Measurements from ENCODE around the gene ARHGAP27.

The ARHGAP27 gene

DNA sequence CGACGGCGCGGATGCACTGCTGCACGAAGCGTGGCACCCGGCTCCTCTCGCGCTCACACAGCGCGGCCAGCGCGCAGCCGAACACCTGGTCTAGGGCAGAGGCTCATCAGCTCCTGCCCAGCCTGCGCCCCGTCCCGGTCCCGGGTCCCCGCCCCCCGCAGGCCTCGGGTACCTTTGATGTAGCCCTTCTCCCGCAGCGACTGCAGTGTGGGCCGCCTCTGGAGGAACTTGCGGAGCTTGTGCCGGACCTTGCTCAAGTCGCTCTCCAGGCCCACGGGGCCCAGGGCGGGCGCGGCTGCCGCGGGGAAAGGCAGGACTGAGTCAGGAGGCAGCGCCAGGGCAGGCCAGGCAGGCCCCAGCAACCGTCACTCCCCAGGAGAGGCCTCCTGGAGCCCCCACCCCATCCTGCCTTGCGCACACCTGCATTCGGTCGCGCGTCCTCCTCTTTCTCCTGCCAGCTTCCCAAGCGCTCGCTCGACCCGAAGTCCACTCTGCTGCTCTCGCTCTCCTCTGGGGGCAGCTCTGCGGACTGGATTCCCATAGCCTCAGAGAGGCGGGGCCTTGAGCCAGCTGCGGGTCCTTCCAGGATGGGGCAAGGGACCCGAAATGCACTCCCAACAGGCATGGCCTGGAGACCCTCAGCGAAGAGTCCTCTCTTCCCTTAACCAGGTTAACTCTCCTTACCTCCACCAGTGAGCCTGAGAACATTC, 36.0 kb downstream of the ARHGAP27 start:
- H3K4me3 ChIP-seq (replicated peaks in 1 of 2; ENCODE audit: low read depth in 2 of 2, low read length in 2 of 2): no peak overlapping the region
- TF ChIP-seq, protein P1, sequence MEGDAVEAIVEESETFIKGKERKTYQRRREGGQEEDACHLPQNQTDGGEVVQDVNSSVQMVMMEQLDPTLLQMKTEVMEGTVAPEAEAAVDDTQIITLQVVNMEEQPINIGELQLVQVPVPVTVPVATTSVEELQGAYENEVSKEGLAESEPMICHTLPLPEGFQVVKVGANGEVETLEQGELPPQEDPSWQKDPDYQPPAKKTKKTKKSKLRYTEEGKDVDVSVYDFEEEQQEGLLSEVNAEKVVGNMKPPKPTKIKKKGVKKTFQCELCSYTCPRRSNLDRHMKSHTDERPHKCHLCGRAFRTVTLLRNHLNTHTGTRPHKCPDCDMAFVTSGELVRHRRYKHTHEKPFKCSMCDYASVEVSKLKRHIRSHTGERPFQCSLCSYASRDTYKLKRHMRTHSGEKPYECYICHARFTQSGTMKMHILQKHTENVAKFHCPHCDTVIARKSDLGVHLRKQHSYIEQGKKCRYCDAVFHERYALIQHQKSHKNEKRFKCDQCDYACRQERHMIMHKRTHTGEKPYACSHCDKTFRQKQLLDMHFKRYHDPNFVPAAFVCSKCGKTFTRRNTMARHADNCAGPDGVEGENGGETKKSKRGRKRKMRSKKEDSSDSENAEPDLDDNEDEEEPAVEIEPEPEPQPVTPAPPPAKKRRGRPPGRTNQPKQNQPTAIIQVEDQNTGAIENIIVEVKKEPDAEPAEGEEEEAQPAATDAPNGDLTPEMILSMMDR (IDR thresholded peaks at IDR 0.05; ENCODE audit: low read depth, low read length): no peak
- DNase-seq (ENCODE audit: low read depth in 2 of 2): no peak

- peak overlapping the region in 1 of 2 donors; percentile 28 for H3K4me3 ChIP-seq (replicated peaks in 1 of 2; ENCODE audit: low read depth in 2 of 2, low read length in 2 of 2)
These were observed 36.9 kb downstream of the ARHGAP27 start for GRCh38 chr17:45395569-45396415.

DNA sequence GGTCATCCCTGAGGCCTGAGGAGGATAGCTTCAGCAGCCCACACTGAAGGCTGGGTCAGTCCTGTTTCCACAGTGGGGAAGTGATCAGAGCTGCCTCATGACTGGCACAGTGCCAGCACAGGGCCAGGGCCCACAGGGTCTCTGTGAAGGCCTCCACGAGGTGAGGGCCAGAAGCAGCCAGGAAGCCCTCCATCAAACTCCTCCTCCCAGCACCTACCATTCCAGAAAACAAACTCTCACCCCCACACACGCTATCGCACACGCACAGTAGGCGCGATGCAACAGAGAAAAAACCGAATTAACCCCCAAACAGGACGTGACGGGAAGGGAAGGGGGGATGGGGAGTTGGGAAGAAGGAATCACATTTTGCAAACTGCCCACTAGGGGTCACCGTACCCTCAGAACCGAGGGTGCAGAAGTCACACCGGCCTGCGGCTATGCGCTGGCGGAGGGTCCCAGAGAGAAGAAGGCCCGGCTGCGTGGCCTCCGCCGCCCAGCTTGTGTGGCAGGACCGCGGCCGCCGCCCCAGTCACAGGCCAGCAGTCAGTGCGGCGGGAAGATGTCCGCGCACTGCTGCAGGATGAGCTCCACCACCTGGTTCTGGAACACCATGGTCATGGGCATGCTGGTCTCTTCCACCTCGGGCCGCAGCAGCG, 37.6 kb downstream of the ARHGAP27 start:
- DNase-seq (ENCODE audit: low read depth in 2 of 2): peak; percentile 89 to 93
- H3K4me3 ChIP-seq (replicated peaks in 1 of 2; ENCODE audit: low read depth in 2 of 2, low read length in 2 of 2): peak overlapping the region in 1 of 2 donors; percentile 28
- TF ChIP-seq, protein P1 (IDR thresholded peaks at IDR 0.05; ENCODE audit: low read depth, low read length): peak; percentile 74

More at GRCh38 chr17:45395569-45396415, 36.9 kb downstream of the ARHGAP27 start:
- DNase-seq (ENCODE audit: low read depth in 2 of 2): no peak
- TF ChIP-seq, protein P1 (IDR thresholded peaks at IDR 0.05; ENCODE audit: low read depth, low read length): no peak

GRCh38 chr17:45394564-45394912, 38.1 kb downstream of the ARHGAP27 start:
- no peak for DNase-seq (ENCODE audit: low read depth in 2 of 2)
- no peak overlapping the region for H3K4me3 ChIP-seq (replicated peaks in 1 of 2; ENCODE audit: low read depth in 2 of 2, low read length in 2 of 2)
- TF ChIP-seq, protein P1 (IDR thresholded peaks at IDR 0.05; ENCODE audit: low read depth, low read length): no peak

- DNase-seq (ENCODE audit: low read depth in 2 of 2): no peak
- H3K4me3 ChIP-seq (replicated peaks in 1 of 2; ENCODE audit: low read depth in 2 of 2, low read length in 2 of 2): no peak overlapping the region
- TF ChIP-seq, protein P1 (IDR thresholded peaks at IDR 0.05; ENCODE audit: low read depth, low read length): no peak
These were observed 38.6 kb downstream of the ARHGAP27 start for GRCh38 chr17:45394091-45394490.

- TF ChIP-seq, protein P1 (IDR thresholded peaks at IDR 0.05; ENCODE audit: low read depth, low read length): no peak
- H3K4me3 ChIP-seq (replicated peaks in 1 of 2; ENCODE audit: low read depth in 2 of 2, low read length in 2 of 2): no peak overlapping the region
- no peak for DNase-seq (ENCODE audit: low read depth in 2 of 2)
These were observed 39.3 kb downstream of the ARHGAP27 start for GRCh38 chr17:45393411-45393810.
